Neuronal stem cell (in vitro differentiated cells): ENCODE data around the gene CNTNAP2.

Source experiments
- DNase-seq: peaks from one replicate; pipeline ENCODE4 v3.0.0-alpha.2; 2013; ENCODE audit warnings: low spot score
- H2AFZ ChIP-seq: one replicate; pipeline ENCODE4 v1.6.1; 2013; ENCODE audit warnings: mild to moderate bottlenecking, low read length, inconsistent platforms
- H2AK5ac ChIP-seq: 2 replicates; pipeline ENCODE4 v1.6.1; 2013; ENCODE audit warnings: low read depth, mild to moderate bottlenecking, inconsistent platforms, low read length, moderate library complexity, mixed read lengths
- H2BK120ac ChIP-seq: 2 replicates; pipeline ENCODE4 v1.6.1; 2013; ENCODE audit warnings: low read depth, mild to moderate bottlenecking, inconsistent platforms, low read length, moderate library complexity, mixed read lengths
- H2BK12ac ChIP-seq: one replicate; pipeline ENCODE4 v1.6.1; 2013; ENCODE audit warnings: low read length, inconsistent platforms
- H2BK15ac ChIP-seq: 2 replicates; pipeline ENCODE4 v1.6.1; 2013; ENCODE audit warnings: mild to moderate bottlenecking, low read length, inconsistent platforms, mixed read lengths
- H2BK5ac ChIP-seq: one replicate; pipeline ENCODE4 v1.6.1; 2013; ENCODE audit warnings: inconsistent platforms, mild to moderate bottlenecking, low read length, moderate library complexity
- H3K14ac ChIP-seq: one replicate; pipeline ENCODE4 v1.6.1; 2013; ENCODE audit warnings: low read length, inconsistent platforms
- H3K18ac ChIP-seq: 2 replicates; pipeline ENCODE4 v1.6.1; 2013; ENCODE audit warnings: low read length, inconsistent platforms
- H3K23ac ChIP-seq: 2 replicates; pipeline ENCODE4 v1.6.1; 2013; ENCODE audit warnings: low read depth, mild to moderate bottlenecking, mixed read lengths, low read length, inconsistent platforms; ENCODE audit not compliant: poor library complexity
- H3K27ac ChIP-seq: replicated peaks from 3 replicates; pipeline ENCODE4 v1.5.1; 2013; ENCODE audit warnings: low read length, inconsistent platforms
- H3K27me3 ChIP-seq, 3 experiments: 2 replicates each; pipeline ENCODE4 v1.6.1; 2013; ENCODE audit warnings: low read length in 3 of 3, mild to moderate bottlenecking in 2 of 3, inconsistent platforms in 1 of 3, low read depth in 1 of 3, mixed read lengths in 1 of 3, moderate library complexity in 1 of 3; ENCODE audit not compliant: control insufficient read depth in 3 of 3, insufficient read depth in 3 of 3
- H3K36me3 ChIP-seq, 2 donors: replicated peaks in 1 of 2; 2 replicates each; pipeline ENCODE4 v1.6.1; 2013; ENCODE audit warnings: low read length in 2 of 2; ENCODE audit not compliant: control insufficient read depth in 2 of 2, insufficient read depth in 2 of 2
- H3K4ac ChIP-seq: 2 replicates; pipeline ENCODE4 v1.6.1; 2013; ENCODE audit warnings: inconsistent platforms, mild to moderate bottlenecking, low read length, moderate library complexity
- H3K4me1 ChIP-seq, 2 donors: 1 replicate in 1 of 2; 2 replicates in 1 of 2; pipeline ENCODE4 v1.6.1; 2013; ENCODE audit warnings: low read length in 2 of 2, low read depth in 1 of 2; ENCODE audit not compliant: control insufficient read depth in 2 of 2, insufficient read depth in 1 of 2
- H3K4me2 ChIP-seq: one replicate; pipeline ENCODE4 v1.6.1; 2013; ENCODE audit warnings: mild to moderate bottlenecking, low read length, inconsistent platforms; ENCODE audit not compliant: insufficient read depth, poor library complexity, severe bottlenecking
- H3K4me3 ChIP-seq, 2 donors: 2 replicates each; pipeline ENCODE4 v1.5.1; 2013; ENCODE audit warnings: low read length in 2 of 2, mild to moderate bottlenecking in 2 of 2, inconsistent platforms in 1 of 2, moderate library complexity in 1 of 2
- H3K79me1 ChIP-seq: one replicate; pipeline ENCODE4 v1.6.1; 2013; ENCODE audit warnings: low read depth, mild to moderate bottlenecking, inconsistent platforms, low read length, moderate library complexity
- H3K9ac ChIP-seq: one replicate; pipeline ENCODE4 v1.6.1; 2013; ENCODE audit warnings: mild to moderate bottlenecking, low read depth, low read length, inconsistent platforms; ENCODE audit not compliant: poor library complexity
- H3K9me3 ChIP-seq, 2 donors: replicated peaks in 1 of 2; 2 replicates each; pipeline versions ENCODE3 to v1.6.1; 2013; ENCODE audit warnings: low read length in 2 of 2, mild to moderate bottlenecking in 2 of 2, inconsistent platforms in 1 of 2, low read depth in 1 of 2, mixed read lengths in 1 of 2, moderate library complexity in 1 of 2; ENCODE audit not compliant: control insufficient read depth in 2 of 2, insufficient read depth in 1 of 2
- H4K8ac ChIP-seq: one replicate; pipeline ENCODE4 v1.6.1; 2013; ENCODE audit warnings: low read depth, mild to moderate bottlenecking, inconsistent platforms, low read length, moderate library complexity
- H4K91ac ChIP-seq: one replicate; pipeline ENCODE4 v1.6.1; 2013; ENCODE audit warnings: low read length, low read depth, mild to moderate bottlenecking, inconsistent platforms; ENCODE audit not compliant: poor library complexity
- WGBS, 2 donors: extraction: QIAGEN DNeasy Blood & Tissue Kit; methylation state at CpG; one replicate each; pipeline ENCODE4 v1.1.7; 2013; ENCODE audit warnings: missing lambda C conversion rate in 2 of 2, mixed read lengths in 1 of 2; ENCODE audit not compliant: insufficient read length in 2 of 2, insufficient replicate concordance in 1 of 2; ENCODE audit errors: extremely low coverage in 2 of 2; 5-methylcytosine and 5-hydroxymethylcytosine counted together

CNTNAP2 gene

GRCh38 chr7:147804032-147804431, 1687.4 kb downstream of the CNTNAP2 start:
- Histone ChIP-seq H2BK5ac (no peak overlapping the region), H3K36me3 (no peaks in the 10 kb centered on the region), H3K23ac (no peak overlapping the region), H3K18ac (no peak overlapping the region), H2AFZ (no peak overlapping the region), H3K4ac (no peak overlapping the region), H3K27ac (no peak overlapping the region), H3K4me2 (no peak overlapping the region), H3K9me3 (no peaks in the 10 kb centered on the region), H3K27me3 (no peaks in the 10 kb centered on the region), H2BK120ac (no peak overlapping the region), H3K79me1 (no peaks in the 10 kb centered on the region), H3K4me1 (peaks cover 0 to 2% of the 10 kb centered on the region in 2 donors), H3K14ac (no peak overlapping the region), H3K4me3 (no peak overlapping the region), H4K8ac (no peak overlapping the region), H2AK5ac (no peak overlapping the region), H3K9ac (no peak overlapping the region), H4K91ac (no peak overlapping the region), H2BK15ac (no peak overlapping the region), H2BK12ac (no peak overlapping the region)
- no peak for DNase-seq

GRCh38 chr7:147805996-147806576, 1689.5 kb downstream of the CNTNAP2 start:
- Histone ChIP-seq H2BK120ac (no peak overlapping the region), H2AK5ac (no peak overlapping the region), H3K4ac (no peak overlapping the region), H3K4me3 (no peak overlapping the region), H3K4me2 (no peak overlapping the region), H3K14ac (no peak overlapping the region), H4K8ac (no peak overlapping the region), H2AFZ (no peak overlapping the region), H3K4me1 (peaks cover 0 to 2% of the 10 kb centered on the region in 2 donors), H3K9ac (no peak overlapping the region), H3K23ac (no peak overlapping the region), H3K36me3 (no peaks in the 10 kb centered on the region), H2BK15ac (no peak overlapping the region), H3K18ac (no peak overlapping the region), H2BK12ac (no peak overlapping the region), H3K9me3 (no peaks in the 10 kb centered on the region), H3K27ac (no peak overlapping the region), H3K27me3 (no peaks in the 10 kb centered on the region), H3K79me1 (no peaks in the 10 kb centered on the region), H2BK5ac (no peak overlapping the region), H4K91ac (no peak overlapping the region)
- no peak for DNase-seq

DNA sequence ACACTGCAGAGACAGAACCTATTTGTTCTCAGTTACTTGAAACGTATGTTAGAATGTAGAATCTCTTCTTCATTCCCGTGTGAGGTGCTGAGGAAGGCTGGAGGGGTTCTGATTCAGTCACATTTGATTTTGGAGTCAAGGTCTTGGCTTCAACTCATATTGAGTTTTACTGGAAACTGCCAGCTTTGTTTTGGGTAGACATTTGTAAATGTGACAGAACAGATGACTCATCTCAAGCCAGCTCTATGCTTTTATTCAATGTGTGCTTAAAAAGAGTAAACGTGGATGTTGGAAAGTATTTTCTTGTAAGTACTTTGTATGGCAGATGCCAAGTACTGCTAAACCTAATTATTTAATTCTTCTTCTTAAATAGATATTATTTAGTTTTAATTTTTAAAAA, 1693.2 kb downstream of the CNTNAP2 start:
- H3K27ac ChIP-seq: no peak overlapping the region
- H3K4me3 ChIP-seq: no peak overlapping the region
- no peak overlapping the region for H3K9ac ChIP-seq
- no peak for DNase-seq
- no peaks in the 10 kb centered on the region for H3K79me1 ChIP-seq
- H3K18ac ChIP-seq: no peak overlapping the region
- no peak overlapping the region for H2AK5ac ChIP-seq
- H2BK15ac ChIP-seq: no peak overlapping the region
- H2BK120ac ChIP-seq: no peak overlapping the region
- no peak overlapping the region for H3K4ac ChIP-seq
- H3K36me3 ChIP-seq: no peaks in the 10 kb centered on the region
- no peak overlapping the region for H4K8ac ChIP-seq
- H2AFZ ChIP-seq: no peak overlapping the region
- H2BK12ac ChIP-seq: no peak overlapping the region
- H4K91ac ChIP-seq: no peak overlapping the region
- no peaks in the 10 kb centered on the region for H3K27me3 ChIP-seq
- no peaks in the 10 kb centered on the region for H3K4me1 ChIP-seq
- H3K9me3 ChIP-seq: no peaks in the 10 kb centered on the region
- no peak overlapping the region for H2BK5ac ChIP-seq
- H3K14ac ChIP-seq: no peak overlapping the region
- H3K23ac ChIP-seq: no peak overlapping the region
- WGBS, 2 donors: no CpG with 5 or more reads among the region's 3 CpGs
- H3K4me2 ChIP-seq: no peak overlapping the region

GRCh38 chr7:147810269-147810668, 1693.7 kb downstream of the CNTNAP2 start:
- DNase-seq: no peak
- H3K9me3 ChIP-seq: no peaks in the 10 kb centered on the region
- H3K27me3 ChIP-seq: no peaks in the 10 kb centered on the region
- no peak overlapping the region for H2BK5ac ChIP-seq
- no peak overlapping the region for H2BK15ac ChIP-seq
- no peak overlapping the region for H3K14ac ChIP-seq
- H2AK5ac ChIP-seq: no peak overlapping the region
- H2BK120ac ChIP-seq: no peak overlapping the region
- H3K4me2 ChIP-seq: no peak overlapping the region
- H3K79me1 ChIP-seq: no peaks in the 10 kb centered on the region
- no peak overlapping the region for H3K4me3 ChIP-seq
- H4K8ac ChIP-seq: no peak overlapping the region
- H3K18ac ChIP-seq: no peak overlapping the region
- no peak overlapping the region for H2AFZ ChIP-seq
- H3K4me1 ChIP-seq: no peaks in the 10 kb centered on the region
- H3K27ac ChIP-seq: no peak overlapping the region
- H3K4ac ChIP-seq: no peak overlapping the region
- H4K91ac ChIP-seq: no peak overlapping the region
- H2BK12ac ChIP-seq: no peak overlapping the region
- no peak overlapping the region for H3K23ac ChIP-seq
- H3K9ac ChIP-seq: no peak overlapping the region
- no peaks in the 10 kb centered on the region for H3K36me3 ChIP-seq
